Stomach (tissue), 9 donors: Measurements from ENCODE around the gene NGLY1. TPM values are rescaled to one million over a fixed set of nuclear protein-coding genes. Genes with fewer than 3 reads are reported as not detected.

Source experiments
- DNase-seq, 2 donors: peaks; one replicate each; pipeline versions ENCODE4 v3.0.0 to v3.0.0-alpha.2; 2013 to 2019
- H3K27ac ChIP-seq, 5 donors: fragments of 200-600 bp in 4 of 5; sonication (generic) in 4 of 5; one replicate each; pipeline ENCODE4 v1.5.1; 2013 to 2019; ENCODE audit warnings: mild to moderate bottlenecking in 1 of 5, moderate library complexity in 1 of 5
- H3K27me3 ChIP-seq, 3 donors: fragments of 200-600 bp; sonication (generic); one replicate each; pipeline ENCODE4 v1.5.1; 2017 to 2019; ENCODE audit warnings: mixed run types in 1 of 3
- H3K36me3 ChIP-seq, 4 donors: fragments of 200-600 bp; sonication (generic); 1 replicate in 3 of 4; 2 replicates in 1 of 4; pipeline ENCODE4 v1.5.1; 2016 to 2019
- H3K4me1 ChIP-seq, 4 donors: fragments of 200-600 bp; sonication (generic); one replicate each; pipeline ENCODE4 v1.5.1; 2016 to 2019
- H3K4me3 ChIP-seq, 4 donors: fragments of 200-600 bp; sonication (generic) in 3 of 4; one replicate each; pipeline ENCODE4 v1.5.1; 2016 to 2019; ENCODE audit warnings: mild to moderate bottlenecking in 1 of 4
- H3K9me3 ChIP-seq, 4 donors: fragments of 200-600 bp; sonication (generic); one replicate each; pipeline ENCODE4 v1.5.1; 2016 to 2019
- EP300 ChIP-seq: sonication (generic); formaldehyde crosslinking; IDR thresholded peaks from one replicate; pipeline ENCODE4 v1.6.1; 2017; ENCODE audit warnings: antibody characterized with exemption
- POLR2A ChIP-seq, 4 donors: fragments of 450-650 bp; IDR thresholded peaks; one replicate each; pipeline ENCODE4 v1.6.1; 2016; ENCODE audit warnings: antibody characterized with exemption in 4 of 4, control low read depth in 2 of 4, mild to moderate bottlenecking in 1 of 4, moderate library complexity in 1 of 4
- POLR2AphosphoS5 ChIP-seq, 3 donors: sonication (generic); formaldehyde crosslinking; IDR thresholded peaks; one replicate each; pipeline ENCODE4 v1.6.1; 2016; ENCODE audit warnings: antibody characterized with exemption in 3 of 3
- WGBS, 5 donors: extraction: QIAGEN DNeasy Blood & Tissue Kit in 3 of 5; methylation state at CpG; one replicate each; pipeline versions ENCODE4 v1.1.5 to v1.1.7; 2013 to 2018; 5-methylcytosine and 5-hydroxymethylcytosine counted together
- intact Hi-C: fragments of 100-400 bp; cut with DNase I; formaldehyde crosslinking; loops from one replicate; pipeline ENCODE4 v1.15.1; 2023; ENCODE audit warnings: low total_unique reads
- polyA plus RNA-seq, 3 donors: library from polyadenylated mRNA; stranded (reverse); fragments of 200-250 nt; gene quantifications; one replicate each; pipeline ENCODE4 v1.2.3, GENCODE V29; 2013
- total RNA-seq, 5 donors: library from RNA; depleted of rRNA; stranded (reverse); fragments of >200 nt; gene quantifications; one replicate each; pipeline versions ENCODE4 v1.1.0 to v1.2.3, GENCODE V29; 2014 to 2016
- TF ChIP-seq, protein P1 (sequence below), 7 experiments: fragments of 450-650 bp in 4 of 7; fragments of 200-600 bp in 3 of 7; sonication (generic) in 3 of 7; IDR thresholded peaks; one replicate each; pipeline ENCODE4 v1.5.1; 2016 to 2019; ENCODE audit warnings: antibody characterized with exemption in 7 of 7, control low read depth in 2 of 7, mild to moderate bottlenecking in 1 of 7
- donor health status: healthy with polysubstance abuse.
- donor health status: Bipolar disorder and iron deficiency.
- donor health status: healthy.

Gene NGLY1
- total and polyA plus RNA-seq, 8 donors: 15.9 to 64.8 (median 29.8) TPM

DNA sequence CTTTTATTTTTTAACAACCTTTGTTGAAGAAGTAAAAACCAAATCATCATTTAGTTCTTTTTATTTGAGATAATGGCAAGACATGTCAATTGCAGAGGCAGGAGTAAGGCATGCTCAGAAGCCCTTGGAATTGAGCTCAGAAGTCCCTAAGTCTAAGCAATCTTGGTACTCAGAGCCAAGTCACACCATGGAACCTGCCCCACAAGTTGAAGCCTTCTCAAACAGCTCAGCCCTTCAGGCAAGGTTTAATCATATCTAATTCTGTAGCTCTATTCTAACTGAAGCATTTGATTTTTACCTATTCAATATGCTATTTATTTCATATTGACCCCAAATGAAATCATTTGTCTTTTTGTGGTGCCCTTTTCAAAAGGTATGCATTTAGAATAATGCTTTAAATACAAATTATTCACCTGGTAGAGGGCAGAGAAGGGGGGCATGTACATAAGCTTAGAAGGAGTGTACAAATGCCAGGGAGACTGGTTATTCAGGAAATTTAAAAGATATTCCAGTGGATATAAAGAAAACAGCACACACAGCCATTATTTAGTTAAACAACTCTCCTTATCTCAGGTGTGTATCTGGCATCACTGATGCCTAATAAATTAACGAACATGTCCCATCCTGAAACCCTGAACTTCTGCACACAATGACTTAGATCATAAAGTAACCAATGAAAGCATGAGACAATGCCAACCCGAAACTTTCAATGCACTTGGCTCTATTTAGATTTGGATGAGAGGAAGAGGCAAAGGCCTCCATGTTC, 92.3 kb downstream of the NGLY1 start:
- DNase-seq: no peak
- Histone ChIP-seq H3K27ac (no peak overlapping the region), H3K36me3 (no peaks in the 10 kb centered on the region), H3K4me3 (no peak overlapping the region), H3K27me3 (no peaks in the 10 kb centered on the region), H3K4me1 (no peaks in the 10 kb centered on the region), H3K9me3 (no peaks in the 10 kb centered on the region)
- WGBS, 5 donors: 65 to 79% (median 69%) methylated on average over 2 of the region's 2 CpGs
- no peak for TF ChIP-seq POLR2A (IDR thresholded peaks at IDR 0.05)
- no peak for TF ChIP-seq POLR2AphosphoS5 (IDR thresholded peaks at IDR 0.05)
- TF ChIP-seq EP300: no peak
- TF ChIP-seq, protein P1, sequence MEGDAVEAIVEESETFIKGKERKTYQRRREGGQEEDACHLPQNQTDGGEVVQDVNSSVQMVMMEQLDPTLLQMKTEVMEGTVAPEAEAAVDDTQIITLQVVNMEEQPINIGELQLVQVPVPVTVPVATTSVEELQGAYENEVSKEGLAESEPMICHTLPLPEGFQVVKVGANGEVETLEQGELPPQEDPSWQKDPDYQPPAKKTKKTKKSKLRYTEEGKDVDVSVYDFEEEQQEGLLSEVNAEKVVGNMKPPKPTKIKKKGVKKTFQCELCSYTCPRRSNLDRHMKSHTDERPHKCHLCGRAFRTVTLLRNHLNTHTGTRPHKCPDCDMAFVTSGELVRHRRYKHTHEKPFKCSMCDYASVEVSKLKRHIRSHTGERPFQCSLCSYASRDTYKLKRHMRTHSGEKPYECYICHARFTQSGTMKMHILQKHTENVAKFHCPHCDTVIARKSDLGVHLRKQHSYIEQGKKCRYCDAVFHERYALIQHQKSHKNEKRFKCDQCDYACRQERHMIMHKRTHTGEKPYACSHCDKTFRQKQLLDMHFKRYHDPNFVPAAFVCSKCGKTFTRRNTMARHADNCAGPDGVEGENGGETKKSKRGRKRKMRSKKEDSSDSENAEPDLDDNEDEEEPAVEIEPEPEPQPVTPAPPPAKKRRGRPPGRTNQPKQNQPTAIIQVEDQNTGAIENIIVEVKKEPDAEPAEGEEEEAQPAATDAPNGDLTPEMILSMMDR (IDR thresholded peaks at IDR 0.05): no peak
- intact Hi-C loops: no loop called here

DNA sequence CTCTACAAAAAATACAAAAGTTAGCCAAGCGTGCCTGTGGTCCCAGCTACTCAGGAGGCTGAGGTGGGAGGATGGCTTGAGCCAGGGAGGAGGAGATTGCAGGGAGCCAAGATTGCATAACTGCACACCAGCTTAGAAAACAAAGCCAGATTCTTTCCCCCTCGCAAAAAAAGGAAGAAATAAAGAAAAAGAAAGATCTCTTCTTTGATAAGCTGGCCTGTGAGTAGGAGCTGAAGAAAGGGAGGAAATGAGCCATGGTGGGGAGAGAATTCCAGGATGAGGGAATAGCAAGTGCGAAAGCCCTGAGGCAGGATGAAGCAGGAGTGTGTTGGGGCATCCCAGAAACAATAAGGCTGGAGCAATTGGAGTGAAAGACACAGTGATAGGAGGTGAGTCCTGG, 94.0 kb downstream of the NGLY1 start:
- Histone ChIP-seq H3K27me3 (no peaks in the 10 kb centered on the region), H3K27ac (no peak overlapping the region), H3K36me3 (no peaks in the 10 kb centered on the region), H3K4me3 (no peak overlapping the region), H3K4me1 (no peaks in the 10 kb centered on the region), H3K9me3 (no peaks in the 10 kb centered on the region)
- DNase-seq: no peak
- intact Hi-C loops: no loop called here
- WGBS, 5 donors: 68 to 77% (median 74%) methylated on average over 3 of the region's 3 CpGs
- TF ChIP-seq POLR2A (IDR thresholded peaks at IDR 0.05) (no peak), EP300 (no peak), POLR2AphosphoS5 (IDR thresholded peaks at IDR 0.05) (no peak)
- TF ChIP-seq, protein P1 (IDR thresholded peaks at IDR 0.05): no peak

DNA sequence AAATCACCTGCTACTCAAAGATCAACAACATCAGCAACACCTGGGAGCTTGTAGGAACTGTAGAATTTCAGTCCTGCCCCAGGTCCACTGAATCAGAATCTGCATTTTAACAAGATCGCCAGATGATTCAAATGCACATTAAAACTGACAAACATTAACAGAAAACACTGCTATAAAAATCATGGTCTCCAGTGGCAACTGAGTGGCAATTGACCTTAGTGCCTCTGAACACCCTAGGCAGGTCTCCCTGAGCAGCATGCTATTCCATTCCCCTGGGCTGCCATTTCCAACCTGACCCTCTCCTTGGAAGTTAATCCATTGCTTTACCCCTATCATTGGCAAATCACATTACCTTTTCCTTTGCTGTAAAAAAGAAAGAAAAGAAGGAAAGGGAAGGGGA, 95.5 kb downstream of the NGLY1 start:
- Histone ChIP-seq H3K36me3 (no peaks in the 10 kb centered on the region), H3K9me3 (no peaks in the 10 kb centered on the region), H3K4me3 (no peak overlapping the region), H3K27me3 (no peaks in the 10 kb centered on the region), H3K4me1 (no peaks in the 10 kb centered on the region), H3K27ac (no peak overlapping the region)
- 74 to 100% (median 91%) methylated on average over 1 of the region's 1 CpG for WGBS, 5 donors
- DNase-seq: no peak
- intact Hi-C loops: no loop called here
- TF ChIP-seq EP300 (no peak), POLR2A (IDR thresholded peaks at IDR 0.05) (no peak), POLR2AphosphoS5 (IDR thresholded peaks at IDR 0.05) (no peak)
- TF ChIP-seq, protein P1 (IDR thresholded peaks at IDR 0.05): no peak

DNA sequence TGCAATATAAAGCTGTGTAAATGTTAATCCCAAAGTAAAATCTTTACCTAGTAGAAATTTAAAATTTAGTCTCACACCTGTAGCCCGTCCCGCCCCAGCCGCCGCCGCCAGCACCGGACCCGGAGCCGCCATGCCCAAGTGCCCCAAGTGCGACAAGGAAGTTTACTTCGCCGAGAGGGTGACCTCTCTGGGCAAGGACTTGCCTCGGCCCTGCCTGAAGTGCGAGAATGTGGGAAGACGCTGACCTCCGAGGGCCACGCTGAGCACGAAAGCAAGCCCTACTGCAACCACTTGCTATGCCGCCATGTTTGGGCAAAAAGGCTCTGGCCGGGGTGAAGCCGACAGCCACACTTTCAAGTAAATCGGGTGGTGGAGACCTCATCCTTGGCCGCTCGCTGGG, 96.5 kb downstream of the NGLY1 start:
- Histone ChIP-seq H3K4me3 (no peak overlapping the region), H3K9me3 (no peaks in the 10 kb centered on the region), H3K27ac (no peak overlapping the region), H3K4me1 (no peaks in the 10 kb centered on the region), H3K36me3 (no peaks in the 10 kb centered on the region), H3K27me3 (no peaks in the 10 kb centered on the region)
- TF ChIP-seq, protein P1 (IDR thresholded peaks at IDR 0.05): no peak
- TF ChIP-seq EP300 (no peak), POLR2A (IDR thresholded peaks at IDR 0.05) (no peak), POLR2AphosphoS5 (IDR thresholded peaks at IDR 0.05) (no peak)
- no peak for DNase-seq
- intact Hi-C loops: no loop called here
- WGBS, 5 donors: 94 to 98% (median 96%) methylated on average over 22 to 23 of the region's 23 CpGs
